ENCODE measurements around the gene PREPL.

DNA sequence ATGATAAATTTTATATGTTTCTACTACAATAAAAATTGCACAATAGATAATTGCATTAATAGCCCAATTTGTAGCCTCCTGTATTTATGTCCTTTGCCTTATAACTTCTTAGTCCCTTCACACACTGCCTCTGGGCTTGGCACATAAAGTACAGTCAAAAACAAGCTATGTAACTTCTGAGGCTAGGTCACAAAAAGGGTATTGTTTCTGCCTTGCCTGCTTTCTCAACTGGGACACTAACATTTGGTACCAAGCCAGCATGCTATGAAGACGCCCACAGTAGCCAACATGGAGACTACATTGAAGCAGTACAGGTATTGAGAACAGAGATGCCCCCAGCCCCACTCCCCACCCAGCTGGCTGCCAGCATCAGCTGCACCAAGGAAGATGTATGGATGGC, 91.5 kb downstream of the PREPL start:
- TF ChIP-seq, protein P1, sequence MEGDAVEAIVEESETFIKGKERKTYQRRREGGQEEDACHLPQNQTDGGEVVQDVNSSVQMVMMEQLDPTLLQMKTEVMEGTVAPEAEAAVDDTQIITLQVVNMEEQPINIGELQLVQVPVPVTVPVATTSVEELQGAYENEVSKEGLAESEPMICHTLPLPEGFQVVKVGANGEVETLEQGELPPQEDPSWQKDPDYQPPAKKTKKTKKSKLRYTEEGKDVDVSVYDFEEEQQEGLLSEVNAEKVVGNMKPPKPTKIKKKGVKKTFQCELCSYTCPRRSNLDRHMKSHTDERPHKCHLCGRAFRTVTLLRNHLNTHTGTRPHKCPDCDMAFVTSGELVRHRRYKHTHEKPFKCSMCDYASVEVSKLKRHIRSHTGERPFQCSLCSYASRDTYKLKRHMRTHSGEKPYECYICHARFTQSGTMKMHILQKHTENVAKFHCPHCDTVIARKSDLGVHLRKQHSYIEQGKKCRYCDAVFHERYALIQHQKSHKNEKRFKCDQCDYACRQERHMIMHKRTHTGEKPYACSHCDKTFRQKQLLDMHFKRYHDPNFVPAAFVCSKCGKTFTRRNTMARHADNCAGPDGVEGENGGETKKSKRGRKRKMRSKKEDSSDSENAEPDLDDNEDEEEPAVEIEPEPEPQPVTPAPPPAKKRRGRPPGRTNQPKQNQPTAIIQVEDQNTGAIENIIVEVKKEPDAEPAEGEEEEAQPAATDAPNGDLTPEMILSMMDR (IDR thresholded peaks at IDR 0.05) = no peak
- TF ChIP-seq POLR2A (IDR thresholded peaks at IDR 0.05) = no peak

All from Peyer's patch (tissue), 4 donors.